C4-2B (cell line): ENCODE measurements around the gene IDH3G.

Experiments used
- CTCF ChIP-seq: fragments of 450-650 bp; conservative IDR thresholded peaks from 2 replicates; pipeline ENCODE4 v1.5.1; 2017; ENCODE audit warnings: mild to moderate bottlenecking
- ZFX ChIP-seq: fragments of 450-650 bp; IDR thresholded peaks from 2 replicates; pipeline ENCODE4 v1.6.1; 2017

DNA sequence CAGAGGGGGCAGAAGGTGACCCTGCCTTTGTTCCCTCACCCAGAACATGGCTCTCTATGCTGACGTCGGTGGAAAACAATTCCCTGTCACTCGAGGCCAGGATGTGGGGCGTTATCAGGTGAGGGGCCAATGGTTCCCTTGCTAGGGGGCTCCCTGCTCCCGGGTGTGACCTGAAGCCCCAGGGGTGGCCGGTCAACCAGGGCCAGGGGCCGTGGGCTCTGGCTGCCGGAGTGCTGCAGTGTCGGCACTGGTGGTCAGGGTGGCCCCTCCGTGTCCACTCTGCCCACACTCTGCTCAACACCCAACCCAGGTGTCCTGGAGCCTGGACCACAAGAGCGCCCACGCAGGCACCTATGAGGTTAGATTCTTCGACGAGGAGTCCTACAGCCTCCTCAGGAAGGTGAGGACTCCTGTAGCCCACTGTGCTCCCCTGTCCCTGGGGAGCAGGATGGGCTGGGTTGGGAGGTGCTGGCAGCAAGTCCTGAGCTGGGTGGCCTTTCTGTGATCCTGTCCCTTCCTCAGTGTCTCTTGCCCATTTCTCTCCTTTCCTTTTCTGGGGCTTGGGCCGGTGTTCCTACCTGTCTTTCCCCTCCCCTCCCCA lies 3.3 kb upstream of the IDH3G start:
- TF ChIP-seq CTCF (no peak), ZFX (no peak)
